Memory B cell (primary cell): ENCODE measurements around the gene NF2.
"Not testable (repeated sequence)": the region's sequence is repeated elsewhere in the genome, so short reads cannot be mapped to it uniquely, and the experiment has no call there.

ENCODE experiments used
- ATAC-seq: fragments of 150-1000 bp; cut with Tn5 transposase; 2 replicates; pipeline ENCODE4 v1.10.0; 2021; ENCODE audit warnings: low read depth, mild to moderate bottlenecking, moderate library complexity
- DNase-seq, 2 donors: peaks; one replicate each; pipeline ENCODE4 v3.0.0; 2022; ENCODE audit warnings: low spot score in 2 of 2
- H3K27ac Mint-ChIP-seq: one replicate; pipeline ENCODE4 v1.8.0; 2022; ENCODE audit warnings: mild to moderate bottlenecking, moderate library complexity, mixed read lengths
- H3K27me3 Mint-ChIP-seq: one replicate; pipeline ENCODE4 v1.8.0; 2022; ENCODE audit warnings: mixed read lengths
- H3K36me3 Mint-ChIP-seq: one replicate; pipeline ENCODE4 v1.8.0; 2022; ENCODE audit warnings: mild to moderate bottlenecking, mixed read lengths
- H3K4me1 Mint-ChIP-seq: one replicate; pipeline ENCODE4 v1.8.0; 2022; ENCODE audit warnings: mixed read lengths
- H3K4me3 Mint-ChIP-seq: one replicate; pipeline ENCODE4 v1.8.0; 2022; ENCODE audit warnings: mild to moderate bottlenecking, moderate library complexity, mixed read lengths
- H3K9me3 Mint-ChIP-seq: one replicate; pipeline ENCODE4 v1.8.0; 2022; ENCODE audit warnings: mixed read lengths

Gene NF2

GRCh38 chr22:29580200-29580810 lies 23.1 kb upstream of the NF2 start:
- ATAC-seq (no peak), DNase-seq (peak in 1 of 2 donors; percentile 31)
- H3K27me3 Mint-ChIP-seq = no peaks in the 10 kb centered on the region
- H3K4me1 Mint-ChIP-seq = peaks cover 7% of the 10 kb centered on the region
- H3K4me3 Mint-ChIP-seq = peak overlapping the region; percentile 90
- no peaks in the 10 kb centered on the region for H3K36me3 Mint-ChIP-seq
- peak overlapping the region; percentile 70 for H3K27ac Mint-ChIP-seq
- no peaks in the 10 kb centered on the region for H3K9me3 Mint-ChIP-seq

DNA sequence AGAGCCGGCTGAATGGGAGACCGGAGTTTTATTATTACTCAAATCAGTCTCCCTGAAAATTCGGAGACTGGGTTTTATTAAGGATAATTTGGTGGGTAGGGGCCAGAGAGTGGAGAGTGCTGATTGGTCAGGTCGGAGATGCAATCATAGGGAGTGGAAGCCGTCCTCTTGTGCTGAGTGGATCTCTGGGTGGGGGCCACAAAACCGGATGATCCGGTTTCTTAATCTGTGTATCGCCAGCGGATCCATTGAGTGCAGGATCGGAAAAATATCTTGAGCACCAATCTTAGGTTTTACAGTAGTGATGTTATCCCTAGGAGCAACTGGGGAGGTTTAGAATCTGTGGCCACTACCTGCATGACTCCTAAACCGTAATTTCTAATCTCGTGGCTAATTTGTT lies 21.6 kb upstream of the NF2 start:
- peaks cover 7% of the 10 kb centered on the region for H3K4me1 Mint-ChIP-seq
- no peaks in the 10 kb centered on the region for H3K36me3 Mint-ChIP-seq
- peak overlapping the region; percentile 70 for H3K27ac Mint-ChIP-seq
- no peak for DNase-seq
- no peaks in the 10 kb centered on the region for H3K27me3 Mint-ChIP-seq
- H3K4me3 Mint-ChIP-seq = peak overlapping the region; percentile 90
- H3K9me3 Mint-ChIP-seq = no peaks in the 10 kb centered on the region
- no peak for ATAC-seq

- no peaks in the 10 kb centered on the region for H3K27me3 Mint-ChIP-seq
- H3K4me3 Mint-ChIP-seq = no peak overlapping the region
- no peak overlapping the region for H3K27ac Mint-ChIP-seq
- H3K9me3 Mint-ChIP-seq = no peaks in the 10 kb centered on the region
- ATAC-seq (no peak), DNase-seq (no peak)
- no peaks in the 10 kb centered on the region for H3K36me3 Mint-ChIP-seq
- H3K4me1 Mint-ChIP-seq = peaks cover 4% of the 10 kb centered on the region
Observed at GRCh38 chr22:29584975-29585374, 18.5 kb upstream of the NF2 start.

- not testable (repeated sequence) for H3K4me1 Mint-ChIP-seq, H3K4me3 Mint-ChIP-seq, H3K36me3 Mint-ChIP-seq, H3K9me3 Mint-ChIP-seq, H3K27me3 Mint-ChIP-seq, DNase-seq, H3K27ac Mint-ChIP-seq, ATAC-seq
Observed at GRCh38 chr22:29586193-29586705, 17.2 kb upstream of the NF2 start.

DNA sequence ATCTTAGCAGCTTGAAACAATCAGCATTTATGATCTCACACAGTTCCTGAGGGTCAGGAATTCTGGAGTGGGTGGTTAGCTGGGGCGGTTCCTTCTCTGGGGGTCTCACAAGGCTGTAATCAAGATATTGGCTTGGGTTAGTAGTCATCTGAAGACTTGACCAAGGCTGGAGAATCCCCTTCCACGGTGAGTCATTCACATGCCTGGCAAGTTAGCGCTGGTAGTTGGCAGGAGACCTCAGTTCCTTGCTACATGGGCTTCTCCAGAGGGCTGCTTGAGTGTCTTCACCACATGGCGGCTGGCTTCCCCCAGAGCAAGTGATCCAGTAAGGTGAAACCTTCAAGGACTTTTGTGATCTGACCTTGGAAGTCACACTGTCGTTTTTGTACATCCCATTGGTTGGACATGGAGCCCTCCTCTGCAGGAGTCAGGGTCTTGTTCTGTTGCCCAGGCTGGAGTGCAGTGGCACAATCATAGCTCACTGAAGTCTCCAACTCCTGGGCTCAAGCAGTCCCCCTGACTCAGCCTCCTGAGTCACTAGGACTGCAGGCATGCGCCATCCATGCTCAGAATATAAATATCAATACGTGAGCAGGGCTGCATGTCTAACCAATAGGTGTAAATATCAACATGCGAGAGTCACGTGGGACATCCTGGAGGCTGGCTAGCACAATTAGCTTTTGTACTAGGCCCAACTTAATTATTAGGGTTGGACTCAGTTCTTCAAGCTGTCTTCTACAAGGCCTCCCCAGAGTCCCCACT lies 15.3 kb upstream of the NF2 start:
- H3K27me3 Mint-ChIP-seq = no peaks in the 10 kb centered on the region
- H3K4me3 Mint-ChIP-seq = no peak overlapping the region
- no peaks in the 10 kb centered on the region for H3K9me3 Mint-ChIP-seq
- H3K27ac Mint-ChIP-seq = no peak overlapping the region
- H3K36me3 Mint-ChIP-seq = no peaks in the 10 kb centered on the region
- no peaks in the 10 kb centered on the region for H3K4me1 Mint-ChIP-seq
- DNase-seq (no peak), ATAC-seq (no peak)

- H3K36me3 Mint-ChIP-seq = no peaks in the 10 kb centered on the region
- DNase-seq (no peak), ATAC-seq (no peak)
- H3K27ac Mint-ChIP-seq = no peak overlapping the region
- no peaks in the 10 kb centered on the region for H3K4me1 Mint-ChIP-seq
- no peaks in the 10 kb centered on the region for H3K9me3 Mint-ChIP-seq
- no peak overlapping the region for H3K4me3 Mint-ChIP-seq
- H3K27me3 Mint-ChIP-seq = no peaks in the 10 kb centered on the region
Observed at GRCh38 chr22:29593923-29594322, 9.5 kb upstream of the NF2 start.

DNA sequence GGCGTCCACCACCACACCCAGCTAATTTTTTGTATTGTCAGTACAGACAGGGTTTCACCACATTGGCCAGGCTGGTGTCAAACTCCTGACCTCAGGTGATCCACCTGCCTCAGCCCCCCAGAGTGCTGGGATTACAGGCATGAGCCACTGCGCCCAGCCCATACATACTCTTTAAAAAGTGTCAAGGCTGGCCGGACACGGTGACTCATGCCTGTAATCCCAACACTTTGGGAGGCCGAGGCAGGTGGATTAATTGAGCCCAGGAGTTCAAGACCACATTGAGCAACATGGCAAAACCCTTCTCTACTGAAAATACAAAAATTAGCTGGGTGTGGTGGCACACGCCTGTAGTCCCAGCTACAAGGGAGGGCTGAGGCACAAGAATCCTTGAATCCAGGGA lies 9.0 kb upstream of the NF2 start:
- not testable (repeated sequence) for H3K4me3 Mint-ChIP-seq, H3K27ac Mint-ChIP-seq, H3K4me1 Mint-ChIP-seq, H3K9me3 Mint-ChIP-seq, DNase-seq, ATAC-seq, H3K36me3 Mint-ChIP-seq, H3K27me3 Mint-ChIP-seq

- DNase-seq (no peak), ATAC-seq (no peak)
- Mint-ChIP-seq H3K27me3 (no peaks in the 10 kb centered on the region), H3K4me3 (no peak overlapping the region), H3K4me1 (no peaks in the 10 kb centered on the region), H3K27ac (no peak overlapping the region), H3K36me3 (no peaks in the 10 kb centered on the region), H3K9me3 (no peaks in the 10 kb centered on the region)
Observed at GRCh38 chr22:29596408-29596807, 7.0 kb upstream of the NF2 start.

DNA sequence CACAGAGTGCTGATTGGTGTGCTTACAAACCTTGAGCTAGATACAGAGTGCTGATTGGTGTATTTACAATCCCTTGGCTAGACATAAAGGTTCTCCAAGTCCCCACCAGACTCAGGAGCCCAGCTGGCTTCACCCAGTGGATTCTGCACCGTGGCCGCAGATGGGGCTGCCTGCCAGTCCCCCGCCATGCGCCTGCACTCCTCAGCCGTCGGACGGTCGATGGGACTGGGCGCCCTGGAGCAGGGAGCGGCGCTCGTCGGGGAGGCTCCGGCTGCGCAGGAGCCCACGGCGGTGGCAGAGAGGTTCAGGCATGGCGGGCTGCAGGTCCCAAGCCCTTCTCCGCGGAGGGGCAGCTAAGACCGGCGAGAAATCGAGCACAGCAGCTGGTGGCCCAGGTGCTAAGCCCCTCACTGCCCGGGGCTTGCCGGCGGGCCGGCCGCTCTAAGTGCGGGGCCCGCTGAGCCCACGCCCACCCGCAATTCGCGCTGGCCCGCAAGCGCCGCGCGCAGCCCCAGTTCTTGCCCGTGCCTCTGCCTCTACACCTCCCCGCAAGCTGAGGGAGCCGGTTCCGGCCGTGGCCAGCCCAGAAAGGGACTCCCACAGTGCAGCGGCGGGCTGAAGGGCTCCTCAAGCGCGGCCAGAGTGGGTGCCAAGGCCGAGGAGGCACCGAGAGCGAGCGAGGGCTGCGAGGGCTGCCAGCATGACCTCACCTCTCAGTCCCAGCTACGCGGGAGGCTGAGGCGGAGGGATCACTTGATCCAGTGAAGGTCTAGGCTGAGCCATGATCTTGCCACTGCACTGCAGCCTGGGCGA lies 5.4 kb upstream of the NF2 start:
- not testable (repeated sequence) for H3K36me3 Mint-ChIP-seq, ATAC-seq, H3K4me3 Mint-ChIP-seq

DNA sequence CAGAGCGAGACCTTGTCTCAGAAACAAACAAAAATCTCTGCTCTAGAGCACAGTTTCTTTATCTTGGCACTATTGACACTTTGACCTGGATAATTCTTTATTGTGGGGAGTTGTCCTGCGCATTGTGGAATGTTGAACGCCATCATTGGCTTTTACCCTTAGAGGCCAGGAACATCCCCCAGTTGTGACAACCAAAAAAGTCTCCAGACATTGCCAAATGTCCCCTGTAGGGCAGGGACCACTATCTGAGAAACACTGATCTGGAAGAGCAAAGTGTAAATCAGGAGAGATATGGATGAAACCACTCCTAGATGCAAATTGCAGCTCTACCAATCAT lies 4.8 kb upstream of the NF2 start:
- Mint-ChIP-seq H3K4me3 (no peak overlapping the region), H3K36me3 (no peaks in the 10 kb centered on the region), H3K27me3 (no peaks in the 10 kb centered on the region), H3K4me1 (peaks cover 3% of the 10 kb centered on the region), H3K9me3 (no peaks in the 10 kb centered on the region), H3K27ac (no peak overlapping the region)
- no peak for DNase-seq
- ATAC-seq = no peak

More for the DNA sequence above, 5.4 kb upstream of the NF2 start:
- H3K4me1 Mint-ChIP-seq, H3K27me3 Mint-ChIP-seq, H3K9me3 Mint-ChIP-seq, H3K27ac Mint-ChIP-seq, DNase-seq: not testable (repeated sequence)

- DNase-seq (peak in 1 of 2 donors; percentile 30), ATAC-seq (no peak)
- Mint-ChIP-seq H3K27ac (peak overlapping the region; percentile 93), H3K36me3 (no peaks in the 10 kb centered on the region), H3K4me1 (peaks cover 10% of the 10 kb centered on the region), H3K9me3 (no peaks in the 10 kb centered on the region), H3K27me3 (no peaks in the 10 kb centered on the region), H3K4me3 (peak overlapping the region; percentile 96)
Observed at GRCh38 chr22:29604076-29604360, 585 bp downstream of the NF2 start.

- Mint-ChIP-seq H3K4me1 (peaks cover 10% of the 10 kb centered on the region), H3K27ac (no peak overlapping the region), H3K9me3 (no peaks in the 10 kb centered on the region), H3K27me3 (no peaks in the 10 kb centered on the region), H3K4me3 (no peak overlapping the region), H3K36me3 (no peaks in the 10 kb centered on the region)
- DNase-seq = no peak
- ATAC-seq = no peak
Observed at GRCh38 chr22:29605527-29605850, 2.1 kb downstream of the NF2 start.

GRCh38 chr22:29606320-29606719 lies 2.9 kb downstream of the NF2 start:
- no peak for DNase-seq
- Mint-ChIP-seq H3K9me3 (no peaks in the 10 kb centered on the region), H3K27me3 (no peaks in the 10 kb centered on the region), H3K4me3 (no peak overlapping the region), H3K36me3 (no peaks in the 10 kb centered on the region), H3K27ac (no peak overlapping the region), H3K4me1 (peaks cover 10% of the 10 kb centered on the region)
- ATAC-seq = no peak

GRCh38 chr22:29607426-29607825 lies 4.0 kb downstream of the NF2 start:
- no peak overlapping the region for H3K27ac Mint-ChIP-seq
- no peaks in the 10 kb centered on the region for H3K36me3 Mint-ChIP-seq
- ATAC-seq (no peak), DNase-seq (no peak)
- peaks cover 10% of the 10 kb centered on the region for H3K4me1 Mint-ChIP-seq
- H3K27me3 Mint-ChIP-seq = no peaks in the 10 kb centered on the region
- H3K4me3 Mint-ChIP-seq = no peak overlapping the region
- no peaks in the 10 kb centered on the region for H3K9me3 Mint-ChIP-seq
